CD4-positive, alpha-beta T cell treated with Interleukin-4 for 1 hour (primary cell): Measurements from ENCODE around the gene TRIM41.
A peak's percentile ranks its signal among the peaks of the same experiment; 100 is the strongest.
"Not testable (repeated sequence)": the region's sequence is repeated elsewhere in the genome, so short reads cannot be mapped to it uniquely, and the experiment has no call there.

Experiments used
- DNase-seq, 2 donors: peaks; one replicate each; pipeline ENCODE4 v3.0.0-alpha.2; 2020 to 2022

TRIM41 gene

GRCh38 chr5:181259283-181259682 lies 36.2 kb downstream of the TRIM41 start:
- no peak for DNase-seq

- DNase-seq: no peak
These were observed 37.1 kb downstream of the TRIM41 start for GRCh38 chr5:181259974-181260719.

GRCh38 chr5:181260720-181261319 lies 37.7 kb downstream of the TRIM41 start, which contains the start of gene TRIM52:
TRIM52 (minus strand) TSS chr5:181261143; CDS start chr5:181260813, 330 bp downstream.
- peak; percentile 93 to 94 for DNase-seq

GRCh38 chr5:181261320-181262049 lies 38.4 kb downstream of the TRIM41 start:
- DNase-seq: peak; percentile 80 to 84

GRCh38 chr5:181263633-181264032 lies 40.6 kb downstream of the TRIM41 start:
- DNase-seq: no peak

GRCh38 chr5:181265092-181265671 lies 42.1 kb downstream of the TRIM41 start:
- no peak for DNase-seq

- not testable (repeated sequence) for DNase-seq
These were observed 44.3 kb downstream of the TRIM41 start for GRCh38 chr5:181267291-181267904.

GRCh38 chr5:181267907-181268306 lies 44.8 kb downstream of the TRIM41 start:
- DNase-seq: not testable (repeated sequence)

- no peak for DNase-seq
These were observed 48.0 kb downstream of the TRIM41 start for GRCh38 chr5:181271081-181271480.

GRCh38 chr5:181273433-181273744 lies 50.3 kb downstream of the TRIM41 start:
- not testable (repeated sequence) for DNase-seq

- no peak for DNase-seq
These were observed 57.2 kb downstream of the TRIM41 start for GRCh38 chr5:181280251-181280762.

GRCh38 chr5:181281077-181281983 lies 58.2 kb downstream of the TRIM41 start:
- DNase-seq: no peak

GRCh38 chr5:181281984-181282316 lies 58.9 kb downstream of the TRIM41 start:
- DNase-seq: no peak

GRCh38 chr5:181282415-181282814 lies 59.3 kb downstream of the TRIM41 start:
- DNase-seq: not testable (repeated sequence)

GRCh38 chr5:181282874-181283273 lies 59.8 kb downstream of the TRIM41 start:
- no peak for DNase-seq

GRCh38 chr5:181283347-181283746 lies 60.3 kb downstream of the TRIM41 start:
- no peak for DNase-seq

- not testable (repeated sequence) for DNase-seq
These were observed 61.0 kb downstream of the TRIM41 start for GRCh38 chr5:181283841-181284755.
